T-helper 1 cell treated with Interleukin-12 subunit alpha and Interleukin-12 subunit beta and Interleukin-4 antibody, amounts not matched to agents 30 μg/mL and 1 μg/mL, for 36 hours (primary cell): Measurements from ENCODE around the gene KIF7.

Experiments used
- H3K27ac Mint-ChIP-seq: one replicate; pipeline ENCODE4 v1.8.0; 2021; ENCODE audit warnings: mild to moderate bottlenecking, mixed read lengths
- H3K27me3 Mint-ChIP-seq: one replicate; pipeline ENCODE4 v1.8.0; 2021; ENCODE audit warnings: low read depth, mixed read lengths
- H3K36me3 Mint-ChIP-seq: one replicate; pipeline ENCODE4 v1.8.0; 2021; ENCODE audit warnings: low read depth, mixed read lengths
- H3K4me1 Mint-ChIP-seq: one replicate; pipeline ENCODE4 v1.8.0; 2021; ENCODE audit warnings: low read depth, mixed read lengths
- H3K4me3 Mint-ChIP-seq: one replicate; pipeline ENCODE4 v1.8.0; 2021; ENCODE audit warnings: mild to moderate bottlenecking, moderate library complexity, mixed read lengths
- H3K9me3 Mint-ChIP-seq: one replicate; pipeline ENCODE4 v1.8.0; 2021; ENCODE audit warnings: mixed read lengths

The KIF7 gene

GRCh38 chr15:89646416-89647141 lies 8.7 kb downstream of the KIF7 start:
- Mint-ChIP-seq H3K36me3 (no peaks in the 10 kb centered on the region), H3K9me3 (no peaks in the 10 kb centered on the region), H3K4me1 (peaks cover 2% of the 10 kb centered on the region), H3K27ac (no peak overlapping the region), H3K27me3 (no peaks in the 10 kb centered on the region), H3K4me3 (no peak overlapping the region)

GRCh38 chr15:89645680-89646079 lies 9.6 kb downstream of the KIF7 start:
- no peaks in the 10 kb centered on the region for H3K9me3 Mint-ChIP-seq
- peaks cover 2% of the 10 kb centered on the region for H3K4me1 Mint-ChIP-seq
- H3K36me3 Mint-ChIP-seq = no peaks in the 10 kb centered on the region
- no peak overlapping the region for H3K27ac Mint-ChIP-seq
- H3K4me3 Mint-ChIP-seq = no peak overlapping the region
- H3K27me3 Mint-ChIP-seq = no peaks in the 10 kb centered on the region

DNA sequence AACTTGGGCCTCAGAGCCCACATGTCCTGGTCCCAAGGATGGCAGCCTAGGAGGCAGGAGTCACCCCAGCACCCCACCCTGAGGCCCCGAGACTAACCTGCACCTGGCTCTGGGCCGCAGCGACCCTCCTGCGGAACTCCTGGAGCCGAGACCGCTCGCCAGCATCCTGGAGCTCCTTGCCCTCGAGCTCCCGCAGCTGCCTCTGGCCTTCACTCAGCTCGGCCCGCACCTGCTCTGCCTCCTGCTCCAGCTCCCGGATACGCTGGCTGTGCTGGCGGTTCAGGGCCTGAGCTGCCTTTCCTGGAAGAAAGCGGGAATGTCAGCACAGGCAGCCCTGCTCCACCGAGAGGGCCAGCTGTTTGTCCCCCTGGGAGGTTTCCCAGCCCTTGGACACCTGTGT lies 13.2 kb downstream of the KIF7 start:
- no peak overlapping the region for H3K4me3 Mint-ChIP-seq
- H3K36me3 Mint-ChIP-seq = no peaks in the 10 kb centered on the region
- H3K9me3 Mint-ChIP-seq = no peaks in the 10 kb centered on the region
- H3K27me3 Mint-ChIP-seq = no peaks in the 10 kb centered on the region
- no peak overlapping the region for H3K27ac Mint-ChIP-seq
- peaks cover under 1% of the 10 kb centered on the region for H3K4me1 Mint-ChIP-seq

DNA sequence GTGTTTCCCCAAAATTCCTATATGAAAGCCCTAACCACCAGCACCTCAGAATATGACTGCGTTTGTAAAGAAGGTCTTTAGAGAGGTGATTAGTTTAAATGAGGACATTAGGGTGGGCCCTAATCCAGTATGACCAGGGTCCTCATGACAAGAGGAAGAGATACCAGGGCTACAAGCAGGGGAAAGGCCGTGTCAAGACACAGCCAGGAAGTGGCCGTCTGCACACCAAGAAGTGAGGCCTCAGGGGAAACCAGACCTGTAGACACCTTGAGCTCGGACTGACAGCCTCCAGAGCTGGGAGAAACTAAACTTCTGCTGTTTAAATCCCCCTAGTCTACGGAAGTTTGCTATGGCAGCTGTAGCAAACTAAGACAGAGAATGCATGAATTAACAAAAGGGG lies 14.2 kb downstream of the KIF7 start:
- H3K4me1 Mint-ChIP-seq = no peaks in the 10 kb centered on the region
- no peak overlapping the region for H3K27ac Mint-ChIP-seq
- no peaks in the 10 kb centered on the region for H3K27me3 Mint-ChIP-seq
- H3K4me3 Mint-ChIP-seq = no peak overlapping the region
- no peaks in the 10 kb centered on the region for H3K9me3 Mint-ChIP-seq
- H3K36me3 Mint-ChIP-seq = no peaks in the 10 kb centered on the region

- no peaks in the 10 kb centered on the region for H3K4me1 Mint-ChIP-seq
- H3K4me3 Mint-ChIP-seq = no peak overlapping the region
- no peak overlapping the region for H3K27ac Mint-ChIP-seq
- no peaks in the 10 kb centered on the region for H3K27me3 Mint-ChIP-seq
- peaks cover 3% of the 10 kb centered on the region for H3K9me3 Mint-ChIP-seq
- H3K36me3 Mint-ChIP-seq = peaks cover 1% of the 10 kb centered on the region
These were observed 15.0 kb downstream of the KIF7 start for GRCh38 chr15:89640245-89640644.

GRCh38 chr15:89633585-89633984 lies 21.7 kb downstream of the KIF7 start:
- Mint-ChIP-seq H3K27ac (no peak overlapping the region), H3K4me1 (no peaks in the 10 kb centered on the region), H3K36me3 (peaks cover 27% of the 10 kb centered on the region)

GRCh38 chr15:89632563-89633430 lies 22.5 kb downstream of the KIF7 start:
- no peak overlapping the region for H3K27ac Mint-ChIP-seq

More at GRCh38 chr15:89633585-89633984, 21.7 kb downstream of the KIF7 start:
- Mint-ChIP-seq H3K9me3 (peaks cover 5% of the 10 kb centered on the region), H3K4me3 (no peak overlapping the region), H3K27me3 (no peaks in the 10 kb centered on the region)

GRCh38 chr15:89631902-89632264 lies 23.4 kb downstream of the KIF7 start:
- Mint-ChIP-seq H3K27me3 (no peaks in the 10 kb centered on the region), H3K36me3 (peaks cover 29% of the 10 kb centered on the region), H3K27ac (no peak overlapping the region), H3K4me1 (no peaks in the 10 kb centered on the region), H3K9me3 (peaks cover 5% of the 10 kb centered on the region), H3K4me3 (no peak overlapping the region)

More at GRCh38 chr15:89632563-89633430, 22.5 kb downstream of the KIF7 start:
- Mint-ChIP-seq H3K36me3 (peaks cover 29% of the 10 kb centered on the region), H3K27me3 (no peaks in the 10 kb centered on the region), H3K4me1 (no peaks in the 10 kb centered on the region), H3K4me3 (no peak overlapping the region), H3K9me3 (peaks cover 5% of the 10 kb centered on the region)

DNA sequence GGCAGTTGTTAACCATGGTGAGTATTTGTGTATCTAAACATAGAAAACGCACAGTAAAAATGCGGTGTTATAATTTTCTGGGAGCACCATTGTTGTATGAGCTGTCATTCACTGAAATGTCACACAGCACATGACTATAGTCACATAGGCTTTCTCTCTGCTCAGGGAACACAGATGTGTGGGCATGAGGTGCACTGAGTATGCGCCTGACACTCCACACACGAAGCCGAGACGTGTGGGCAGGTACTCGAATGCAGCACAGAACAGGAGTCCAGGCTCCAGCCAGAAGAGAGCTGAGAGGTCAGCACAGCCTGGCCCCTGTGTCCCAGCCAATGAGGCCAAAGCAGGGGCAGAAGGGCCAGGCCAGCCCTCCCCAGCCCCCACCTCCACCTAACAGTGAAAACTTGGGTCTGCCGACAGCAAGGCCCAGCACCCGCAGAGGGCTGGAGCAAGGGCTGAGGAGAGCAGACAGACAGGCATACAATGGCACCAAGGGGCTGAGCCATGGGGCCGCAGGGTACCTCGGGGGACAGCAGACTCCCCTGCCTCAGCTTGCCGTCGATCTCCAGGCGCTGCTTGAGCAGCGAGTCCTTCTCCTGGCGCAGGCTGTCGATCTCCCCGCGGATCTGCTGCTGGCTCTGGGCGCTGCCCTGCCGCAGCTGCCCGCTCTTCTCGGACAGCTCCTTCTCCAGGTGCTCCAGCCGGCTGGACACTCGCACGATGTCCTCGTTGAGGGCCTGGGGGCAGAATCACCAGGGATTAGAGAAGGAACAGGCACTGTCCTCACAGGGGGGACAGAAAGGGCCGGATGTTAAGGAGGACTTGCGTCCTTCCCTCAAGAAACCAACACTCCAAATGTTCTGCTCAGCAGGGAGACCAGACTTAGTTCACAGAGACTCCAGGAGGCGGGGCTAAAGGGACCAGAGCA lies 24.0 kb downstream of the KIF7 start:
- peaks cover 5% of the 10 kb centered on the region for H3K9me3 Mint-ChIP-seq
- no peak overlapping the region for H3K4me3 Mint-ChIP-seq
- H3K36me3 Mint-ChIP-seq = peaks cover 33% of the 10 kb centered on the region
- no peaks in the 10 kb centered on the region for H3K4me1 Mint-ChIP-seq
- H3K27ac Mint-ChIP-seq = no peak overlapping the region
- no peaks in the 10 kb centered on the region for H3K27me3 Mint-ChIP-seq

DNA sequence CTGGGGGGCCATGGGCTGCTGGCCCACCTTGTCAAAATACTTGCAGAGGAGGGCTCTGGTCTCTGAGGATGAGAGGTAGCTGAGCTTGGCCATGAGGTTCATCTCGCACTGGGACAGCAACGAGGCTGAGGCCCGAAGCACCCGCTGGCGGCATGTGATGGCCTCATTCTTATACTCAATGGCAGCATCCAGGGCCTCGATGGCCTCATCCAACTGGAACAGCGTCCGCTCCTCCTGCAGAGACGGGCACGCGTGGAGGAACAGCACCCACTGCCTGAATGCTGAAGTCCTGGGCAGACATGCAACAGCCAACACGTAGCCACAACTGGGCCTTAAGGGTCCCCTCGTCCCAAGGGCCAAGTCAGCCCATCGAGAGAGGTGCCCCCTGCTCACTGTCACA lies 25.0 kb downstream of the KIF7 start:
- Mint-ChIP-seq H3K4me1 (no peaks in the 10 kb centered on the region), H3K4me3 (no peak overlapping the region), H3K27ac (no peak overlapping the region), H3K9me3 (peaks cover 2% of the 10 kb centered on the region), H3K27me3 (no peaks in the 10 kb centered on the region), H3K36me3 (peaks cover 39% of the 10 kb centered on the region)

GRCh38 chr15:89629829-89630228 lies 25.4 kb downstream of the KIF7 start:
- Mint-ChIP-seq H3K4me1 (no peaks in the 10 kb centered on the region), H3K27ac (no peak overlapping the region), H3K27me3 (no peaks in the 10 kb centered on the region), H3K9me3 (no peaks in the 10 kb centered on the region), H3K36me3 (peaks cover 42% of the 10 kb centered on the region), H3K4me3 (no peak overlapping the region)

DNA sequence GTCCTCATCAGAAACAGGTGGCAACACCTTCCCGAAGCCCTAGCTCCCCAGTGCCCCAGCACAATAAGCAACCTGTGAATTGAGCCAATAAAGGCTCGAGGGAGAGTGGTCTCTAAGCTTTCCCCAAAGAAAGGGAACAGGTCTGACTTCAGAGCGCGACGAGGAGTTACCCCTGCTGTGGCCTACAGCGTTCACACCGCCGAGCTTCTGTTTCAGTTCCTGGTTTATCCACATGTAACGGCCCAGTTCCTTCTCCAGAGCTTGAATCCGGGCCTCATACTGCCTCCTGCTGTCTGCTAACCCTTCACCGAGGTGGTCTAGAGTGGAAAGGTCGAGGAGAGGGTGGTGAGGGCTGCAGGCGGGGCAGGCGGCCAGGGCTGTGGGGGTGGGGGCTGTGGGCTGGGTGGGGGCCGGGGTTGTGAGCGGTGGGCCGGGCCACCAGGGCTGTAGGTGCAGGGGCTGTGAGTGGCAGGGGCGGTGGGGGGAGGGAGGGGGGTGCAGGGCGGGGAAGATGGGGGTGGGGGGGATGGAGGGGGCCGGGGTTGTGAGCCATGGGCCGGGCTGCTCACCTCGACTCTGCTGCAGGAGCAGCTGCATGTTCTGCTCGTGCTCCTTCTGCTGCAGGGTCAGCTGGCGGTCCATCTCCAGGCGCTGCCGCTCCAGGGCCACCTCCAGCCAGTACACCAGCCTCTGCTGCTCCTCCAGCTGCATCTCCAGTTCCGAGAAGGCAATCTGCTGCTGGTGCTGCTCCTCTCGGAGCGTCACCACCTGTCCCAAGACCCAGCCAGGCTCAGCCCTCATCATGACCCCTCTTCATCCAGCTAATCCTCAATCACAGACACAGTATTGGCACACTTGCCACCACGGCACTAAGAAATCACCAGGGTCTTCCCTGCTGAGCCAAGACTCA lies 26.2 kb downstream of the KIF7 start:
- Mint-ChIP-seq H3K9me3 (no peaks in the 10 kb centered on the region), H3K4me3 (no peak overlapping the region), H3K4me1 (no peaks in the 10 kb centered on the region), H3K36me3 (peaks cover 50% of the 10 kb centered on the region), H3K27ac (no peak overlapping the region), H3K27me3 (no peaks in the 10 kb centered on the region)

DNA sequence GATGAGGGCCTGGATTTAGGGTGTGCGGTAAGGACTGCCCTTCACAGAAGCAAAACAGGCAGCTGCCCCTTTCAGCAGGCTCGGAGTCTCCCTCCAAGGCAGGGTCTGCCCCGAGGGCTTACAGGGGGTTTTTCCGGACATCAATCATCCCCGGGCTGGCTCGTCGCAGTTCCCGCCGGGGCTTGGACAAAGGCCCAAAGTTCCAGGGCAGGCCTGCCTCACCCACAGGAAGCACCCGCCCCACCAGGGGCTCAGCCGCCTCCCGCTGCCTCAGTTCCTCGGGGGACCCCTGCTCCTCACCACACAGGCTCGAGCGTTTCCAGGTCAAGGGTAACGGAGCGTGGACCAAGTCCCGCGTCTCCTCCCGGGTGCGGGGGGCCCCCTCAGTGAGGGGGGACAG lies 27.0 kb downstream of the KIF7 start:
- Mint-ChIP-seq H3K27ac (no peak overlapping the region), H3K27me3 (no peaks in the 10 kb centered on the region), H3K4me1 (no peaks in the 10 kb centered on the region), H3K4me3 (no peak overlapping the region), H3K9me3 (no peaks in the 10 kb centered on the region), H3K36me3 (peaks cover 51% of the 10 kb centered on the region)
